ENCODE results near the gene ZBED4. TPM values are rescaled to one million over a fixed set of nuclear protein-coding genes. Genes with fewer than 3 reads are reported as not detected.

Gene ZBED4
- total and polyA plus RNA-seq, 4 donors = 2.1 to 10.3 (median 4.8) TPM

DNA sequence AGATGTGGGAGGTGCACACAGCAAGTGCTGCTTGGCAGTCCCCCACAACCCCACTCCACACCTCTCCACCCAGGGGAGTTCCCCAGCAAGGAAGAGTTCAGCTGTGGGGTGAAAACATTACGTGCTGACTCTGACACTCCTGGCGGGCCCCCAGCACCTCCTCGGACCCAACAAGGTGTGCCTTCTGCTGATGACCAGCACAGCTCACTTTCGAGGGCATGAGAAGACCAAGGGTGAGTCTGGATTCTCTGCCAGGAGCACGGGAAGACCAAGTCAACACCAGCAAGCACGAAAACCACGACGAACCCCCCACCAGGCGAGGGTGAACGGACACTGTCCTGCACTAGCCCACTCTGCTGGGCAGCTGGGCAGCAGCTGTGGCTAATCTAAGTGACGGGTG lies 63.2 kb downstream of the ZBED4 start:
- H3K27me3 ChIP-seq (ENCODE audit: control insufficient read depth in 4 of 4, insufficient read depth in 4 of 4, low read length in 3 of 4) = no peaks in the 10 kb centered on the region
- H3K27ac ChIP-seq (ENCODE audit: low read depth in 1 of 2, low read length in 2 of 2) = no peak overlapping the region
- H3K36me3 ChIP-seq (ENCODE audit: control insufficient read depth in 4 of 4, insufficient read depth in 3 of 4, low read depth in 1 of 4, low read length in 3 of 4) = peaks cover 4 to 24% (median 11%) of the 10 kb centered on the region in 4 donors
- H3K4me1 ChIP-seq (ENCODE audit: control insufficient read depth in 4 of 4, insufficient read depth in 4 of 4, low read length in 3 of 4) = peaks cover 0 to 18% (median 10%) of the 10 kb centered on the region in 4 donors
- TF ChIP-seq GABPA (IDR thresholded peaks at IDR 0.05 in 1 of 2, conservative IDR thresholded peaks at IDR 0.05 in 1 of 2) (no peak), HNF4A (conservative IDR thresholded peaks at IDR 0.05) (no peak), RXRA (IDR thresholded peaks at IDR 0.05) (no peak), YY1 (IDR thresholded peaks at IDR 0.05) (no peak), NR2F2 (IDR thresholded peaks at IDR 0.05) (no peak), FOXA2 (IDR thresholded peaks at IDR 0.05) (no peak)
- TF ChIP-seq, protein P1, sequence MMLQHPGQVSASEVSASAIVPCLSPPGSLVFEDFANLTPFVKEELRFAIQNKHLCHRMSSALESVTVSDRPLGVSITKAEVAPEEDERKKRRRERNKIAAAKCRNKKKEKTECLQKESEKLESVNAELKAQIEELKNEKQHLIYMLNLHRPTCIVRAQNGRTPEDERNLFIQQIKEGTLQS (IDR thresholded peaks at IDR 0.05) = no peak
- TF ChIP-seq, protein P2, sequence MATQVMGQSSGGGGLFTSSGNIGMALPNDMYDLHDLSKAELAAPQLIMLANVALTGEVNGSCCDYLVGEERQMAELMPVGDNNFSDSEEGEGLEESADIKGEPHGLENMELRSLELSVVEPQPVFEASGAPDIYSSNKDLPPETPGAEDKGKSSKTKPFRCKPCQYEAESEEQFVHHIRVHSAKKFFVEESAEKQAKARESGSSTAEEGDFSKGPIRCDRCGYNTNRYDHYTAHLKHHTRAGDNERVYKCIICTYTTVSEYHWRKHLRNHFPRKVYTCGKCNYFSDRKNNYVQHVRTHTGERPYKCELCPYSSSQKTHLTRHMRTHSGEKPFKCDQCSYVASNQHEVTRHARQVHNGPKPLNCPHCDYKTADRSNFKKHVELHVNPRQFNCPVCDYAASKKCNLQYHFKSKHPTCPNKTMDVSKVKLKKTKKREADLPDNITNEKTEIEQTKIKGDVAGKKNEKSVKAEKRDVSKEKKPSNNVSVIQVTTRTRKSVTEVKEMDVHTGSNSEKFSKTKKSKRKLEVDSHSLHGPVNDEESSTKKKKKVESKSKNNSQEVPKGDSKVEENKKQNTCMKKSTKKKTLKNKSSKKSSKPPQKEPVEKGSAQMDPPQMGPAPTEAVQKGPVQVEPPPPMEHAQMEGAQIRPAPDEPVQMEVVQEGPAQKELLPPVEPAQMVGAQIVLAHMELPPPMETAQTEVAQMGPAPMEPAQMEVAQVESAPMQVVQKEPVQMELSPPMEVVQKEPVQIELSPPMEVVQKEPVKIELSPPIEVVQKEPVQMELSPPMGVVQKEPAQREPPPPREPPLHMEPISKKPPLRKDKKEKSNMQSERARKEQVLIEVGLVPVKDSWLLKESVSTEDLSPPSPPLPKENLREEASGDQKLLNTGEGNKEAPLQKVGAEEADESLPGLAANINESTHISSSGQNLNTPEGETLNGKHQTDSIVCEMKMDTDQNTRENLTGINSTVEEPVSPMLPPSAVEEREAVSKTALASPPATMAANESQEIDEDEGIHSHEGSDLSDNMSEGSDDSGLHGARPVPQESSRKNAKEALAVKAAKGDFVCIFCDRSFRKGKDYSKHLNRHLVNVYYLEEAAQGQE (IDR thresholded peaks at IDR 0.05) = no peak
- TF ChIP-seq, protein P3, sequence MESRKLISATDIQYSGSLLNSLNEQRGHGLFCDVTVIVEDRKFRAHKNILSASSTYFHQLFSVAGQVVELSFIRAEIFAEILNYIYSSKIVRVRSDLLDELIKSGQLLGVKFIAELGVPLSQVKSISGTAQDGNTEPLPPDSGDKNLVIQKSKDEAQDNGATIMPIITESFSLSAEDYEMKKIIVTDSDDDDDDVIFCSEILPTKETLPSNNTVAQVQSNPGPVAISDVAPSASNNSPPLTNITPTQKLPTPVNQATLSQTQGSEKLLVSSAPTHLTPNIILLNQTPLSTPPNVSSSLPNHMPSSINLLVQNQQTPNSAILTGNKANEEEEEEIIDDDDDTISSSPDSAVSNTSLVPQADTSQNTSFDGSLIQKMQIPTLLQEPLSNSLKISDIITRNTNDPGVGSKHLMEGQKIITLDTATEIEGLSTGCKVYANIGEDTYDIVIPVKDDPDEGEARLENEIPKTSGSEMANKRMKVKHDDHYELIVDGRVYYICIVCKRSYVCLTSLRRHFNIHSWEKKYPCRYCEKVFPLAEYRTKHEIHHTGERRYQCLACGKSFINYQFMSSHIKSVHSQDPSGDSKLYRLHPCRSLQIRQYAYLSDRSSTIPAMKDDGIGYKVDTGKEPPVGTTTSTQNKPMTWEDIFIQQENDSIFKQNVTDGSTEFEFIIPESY (IDR thresholded peaks at IDR 0.05) = no peak
- TF ChIP-seq, protein P4, sequence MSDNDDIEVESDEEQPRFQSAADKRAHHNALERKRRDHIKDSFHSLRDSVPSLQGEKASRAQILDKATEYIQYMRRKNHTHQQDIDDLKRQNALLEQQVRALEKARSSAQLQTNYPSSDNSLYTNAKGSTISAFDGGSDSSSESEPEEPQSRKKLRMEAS (IDR thresholded peaks at IDR 0.05) = no peak
- H3K9ac ChIP-seq (ENCODE audit: low read depth in 1 of 2, low read length in 2 of 2) = no peak overlapping the region
- no peaks in the 10 kb centered on the region for H3K9me3 ChIP-seq (ENCODE audit: control insufficient read depth in 4 of 4, low read length in 3 of 4)
- DNase-seq (ENCODE audit: low spot score) = no peak
- WGBS = 86% methylated on average over 11 of the region's 11 CpGs
- H3K4me3 ChIP-seq (ENCODE audit: low read depth in 1 of 3, low read length in 3 of 3) = no peak overlapping the region

DNA sequence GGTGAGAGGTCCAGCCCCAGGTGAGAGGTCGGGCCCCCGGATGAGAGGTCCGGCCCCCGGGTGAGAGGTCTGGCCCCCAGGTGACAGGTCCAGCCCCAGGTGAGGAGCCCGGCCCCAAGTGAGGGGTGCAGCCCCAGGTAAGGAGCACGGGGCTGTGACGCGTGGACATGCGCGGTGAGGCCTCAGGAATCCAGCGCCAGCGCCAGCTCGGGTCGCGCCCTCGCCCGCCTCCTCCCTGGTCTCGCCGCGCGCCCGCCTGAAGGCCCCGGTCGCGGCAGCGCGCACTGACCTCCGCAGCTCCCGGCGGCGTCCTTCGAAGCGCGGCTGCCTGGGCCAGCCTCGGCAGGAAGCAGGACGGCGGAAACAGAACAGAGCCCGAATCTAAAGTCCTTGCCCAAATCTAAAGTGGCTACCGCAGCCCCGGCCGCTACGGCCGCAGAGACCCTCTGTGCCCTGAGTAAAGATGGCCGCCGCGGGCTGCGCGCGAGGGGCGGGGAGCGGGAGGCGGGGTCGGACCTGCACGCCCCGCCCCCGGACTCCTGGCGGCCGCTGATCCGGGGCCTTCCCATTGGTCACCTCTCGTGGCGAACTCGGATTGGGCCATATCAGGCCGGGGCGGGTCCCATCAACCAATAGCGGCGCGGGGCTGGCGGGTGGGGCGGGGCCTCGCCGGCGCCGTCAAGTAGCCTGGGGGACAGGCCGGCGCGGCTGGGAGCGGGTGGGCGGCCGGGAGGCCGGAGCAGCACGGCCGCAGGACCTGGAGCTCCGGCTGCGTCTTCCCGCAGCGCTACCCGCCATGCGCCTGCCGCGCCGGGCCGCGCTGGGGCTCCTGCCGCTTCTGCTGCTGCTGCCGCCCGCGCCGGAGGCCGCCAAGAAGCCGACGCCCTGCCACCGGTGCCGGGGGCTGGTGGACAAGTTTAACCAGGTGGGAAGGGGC lies 64.6 kb downstream of the ZBED4 start, which contains the start of the genes ALG12 and CRELD2:
ALG12 (minus strand) TSS at position 465 of the 937 bp plus-strand sequence. CDS start 4,673 bp downstream, outside the sequence.
CRELD2 (plus strand) TSS at position 661 of the 937 bp plus-strand sequence; CDS start at position 797, 136 bp downstream.
- Histone ChIP-seq H3K4me3 (ENCODE audit: low read depth in 1 of 3, low read length in 3 of 3) (peak within 1 kb of the TSS; percentile 64 to 89 (median 79)), H3K9me3 (ENCODE audit: control insufficient read depth in 4 of 4, low read length in 3 of 4) (no peaks in the 10 kb centered on the region), H3K36me3 (ENCODE audit: control insufficient read depth in 4 of 4, insufficient read depth in 3 of 4, low read depth in 1 of 4, low read length in 3 of 4) (peaks cover 0 to 17% (median 8%) of the 10 kb centered on the region in 4 donors), H3K9ac (ENCODE audit: low read depth in 1 of 2, low read length in 2 of 2) (peak within 1 kb of the TSS; percentile 39 to 40), H3K27ac (ENCODE audit: low read depth in 1 of 2, low read length in 2 of 2) (peak within 1 kb of the TSS; percentile 79 to 93), H3K27me3 (ENCODE audit: control insufficient read depth in 4 of 4, insufficient read depth in 4 of 4, low read length in 3 of 4) (no peaks in the 10 kb centered on the region), H3K4me1 (ENCODE audit: control insufficient read depth in 4 of 4, insufficient read depth in 4 of 4, low read length in 3 of 4) (peaks cover 0 to 18% (median 10%) of the 10 kb centered on the region in 4 donors)
- DNase-seq (ENCODE audit: low spot score) = peak; percentile 97
- under 1% methylated on average over 103 of the region's 103 CpGs for WGBS
- TF ChIP-seq, protein P5, sequence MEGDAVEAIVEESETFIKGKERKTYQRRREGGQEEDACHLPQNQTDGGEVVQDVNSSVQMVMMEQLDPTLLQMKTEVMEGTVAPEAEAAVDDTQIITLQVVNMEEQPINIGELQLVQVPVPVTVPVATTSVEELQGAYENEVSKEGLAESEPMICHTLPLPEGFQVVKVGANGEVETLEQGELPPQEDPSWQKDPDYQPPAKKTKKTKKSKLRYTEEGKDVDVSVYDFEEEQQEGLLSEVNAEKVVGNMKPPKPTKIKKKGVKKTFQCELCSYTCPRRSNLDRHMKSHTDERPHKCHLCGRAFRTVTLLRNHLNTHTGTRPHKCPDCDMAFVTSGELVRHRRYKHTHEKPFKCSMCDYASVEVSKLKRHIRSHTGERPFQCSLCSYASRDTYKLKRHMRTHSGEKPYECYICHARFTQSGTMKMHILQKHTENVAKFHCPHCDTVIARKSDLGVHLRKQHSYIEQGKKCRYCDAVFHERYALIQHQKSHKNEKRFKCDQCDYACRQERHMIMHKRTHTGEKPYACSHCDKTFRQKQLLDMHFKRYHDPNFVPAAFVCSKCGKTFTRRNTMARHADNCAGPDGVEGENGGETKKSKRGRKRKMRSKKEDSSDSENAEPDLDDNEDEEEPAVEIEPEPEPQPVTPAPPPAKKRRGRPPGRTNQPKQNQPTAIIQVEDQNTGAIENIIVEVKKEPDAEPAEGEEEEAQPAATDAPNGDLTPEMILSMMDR (IDR thresholded peaks at IDR 0.05; ENCODE audit: low read depth, low read length, missing input control) = no peak
- peak in 1 of 2 donors; percentile 34 for TF ChIP-seq RAD21 (IDR thresholded peaks at IDR 0.05)
- TF ChIP-seq, protein P3 (IDR thresholded peaks at IDR 0.05) = no peak
- peak in 1 of 2 donors; percentile 44 for TF ChIP-seq EGR1 (IDR thresholded peaks at IDR 0.05; ENCODE audit: low read depth in 2 of 2)
- TF ChIP-seq GABPA (IDR thresholded peaks at IDR 0.05 in 1 of 2, conservative IDR thresholded peaks at IDR 0.05 in 1 of 2) = peak in 1 of 2 donors; percentile 63
- TF ChIP-seq HNF4G (IDR thresholded peaks at IDR 0.05) = no peak
- no peak for TF ChIP-seq NR2F2 (IDR thresholded peaks at IDR 0.05)
- TF ChIP-seq, protein P1 (IDR thresholded peaks at IDR 0.05) = no peak
- TF ChIP-seq, protein P4 (IDR thresholded peaks at IDR 0.05) = no peak
- TF ChIP-seq TAF1 (conservative IDR thresholded peaks at IDR 0.05) = no peak
- no peak for TF ChIP-seq FOXA1 (IDR thresholded peaks at IDR 0.05)
- peak; percentile 41 for TF ChIP-seq SP1 (IDR thresholded peaks at IDR 0.05)
